WERI-Rb-1 (cell line): Measurements from ENCODE around the gene TRAPPC2B.
"Not testable (repeated sequence)": the region's sequence is repeated elsewhere in the genome, so short reads cannot be mapped to it uniquely, and the experiment has no call there.

Experiments used
- DNase-seq: peaks from one replicate; pipeline ENCODE4 v3.0.0-alpha.2; 2020
- H3K27ac ChIP-seq: fragments of 250-450 bp; sonication (Bioruptor Pico); 2 replicates; pipeline ENCODE4 v1.5.1; 2020; ENCODE audit warnings: mild to moderate bottlenecking, moderate library complexity
- H3K27me3 ChIP-seq: fragments of 250-450 bp; sonication (Bioruptor Pico); 2 replicates; pipeline ENCODE4 v1.5.1; 2021; ENCODE audit warnings: mild to moderate bottlenecking, low read depth, moderate library complexity; ENCODE audit not compliant: insufficient read depth, severe bottlenecking
- H3K36me3 ChIP-seq: fragments of 250-450 bp; sonication (Bioruptor Pico); 2 replicates; pipeline ENCODE4 v1.5.1; 2020; ENCODE audit warnings: mild to moderate bottlenecking, moderate library complexity
- H3K4me3 ChIP-seq: 2 replicates; pipeline ENCODE4 v1.5.1; 2011; ENCODE audit warnings: low read depth, mild to moderate bottlenecking, control low read depth, low read length
- H3K9me3 ChIP-seq: fragments of 250-450 bp; sonication (Bioruptor Pico); 2 replicates; pipeline ENCODE4 v1.5.1; 2021; ENCODE audit warnings: mild to moderate bottlenecking, moderate library complexity; ENCODE audit not compliant: severe bottlenecking
- TF ChIP-seq, protein P1 (sequence below): IDR thresholded peaks from 2 replicates; pipeline ENCODE4 v1.5.1; 2011; ENCODE audit warnings: low read depth, mild to moderate bottlenecking, control low read depth, inconsistent platforms, low read length

Gene TRAPPC2B

DNA sequence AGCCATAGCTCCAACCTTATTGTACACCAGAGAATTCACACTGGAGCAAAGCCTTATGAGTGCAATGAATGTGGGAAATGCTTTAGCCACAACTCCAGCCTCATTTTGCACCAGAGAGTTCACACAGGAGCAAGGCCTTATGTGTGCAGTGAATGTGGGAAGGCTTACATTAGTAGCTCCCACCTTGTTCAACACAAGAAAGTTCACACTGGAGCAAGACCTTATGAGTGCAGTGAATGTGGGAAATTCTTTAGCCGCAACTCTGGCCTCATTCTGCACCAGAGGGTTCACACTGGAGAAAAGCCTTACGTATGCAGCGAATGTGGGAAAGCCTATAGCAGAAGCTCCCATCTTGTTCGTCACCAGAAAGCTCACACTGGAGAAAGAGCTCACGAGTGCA, 5.9 kb upstream of the TRAPPC2B start:
- no peak for DNase-seq
- Histone ChIP-seq H3K4me3 (no peak overlapping the region), H3K27me3 (no peaks in the 10 kb centered on the region), H3K27ac (no peak overlapping the region), H3K9me3 (no peaks in the 10 kb centered on the region), H3K36me3 (peaks cover 55% of the 10 kb centered on the region)
- TF ChIP-seq, protein P1, sequence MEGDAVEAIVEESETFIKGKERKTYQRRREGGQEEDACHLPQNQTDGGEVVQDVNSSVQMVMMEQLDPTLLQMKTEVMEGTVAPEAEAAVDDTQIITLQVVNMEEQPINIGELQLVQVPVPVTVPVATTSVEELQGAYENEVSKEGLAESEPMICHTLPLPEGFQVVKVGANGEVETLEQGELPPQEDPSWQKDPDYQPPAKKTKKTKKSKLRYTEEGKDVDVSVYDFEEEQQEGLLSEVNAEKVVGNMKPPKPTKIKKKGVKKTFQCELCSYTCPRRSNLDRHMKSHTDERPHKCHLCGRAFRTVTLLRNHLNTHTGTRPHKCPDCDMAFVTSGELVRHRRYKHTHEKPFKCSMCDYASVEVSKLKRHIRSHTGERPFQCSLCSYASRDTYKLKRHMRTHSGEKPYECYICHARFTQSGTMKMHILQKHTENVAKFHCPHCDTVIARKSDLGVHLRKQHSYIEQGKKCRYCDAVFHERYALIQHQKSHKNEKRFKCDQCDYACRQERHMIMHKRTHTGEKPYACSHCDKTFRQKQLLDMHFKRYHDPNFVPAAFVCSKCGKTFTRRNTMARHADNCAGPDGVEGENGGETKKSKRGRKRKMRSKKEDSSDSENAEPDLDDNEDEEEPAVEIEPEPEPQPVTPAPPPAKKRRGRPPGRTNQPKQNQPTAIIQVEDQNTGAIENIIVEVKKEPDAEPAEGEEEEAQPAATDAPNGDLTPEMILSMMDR: no peak

DNA sequence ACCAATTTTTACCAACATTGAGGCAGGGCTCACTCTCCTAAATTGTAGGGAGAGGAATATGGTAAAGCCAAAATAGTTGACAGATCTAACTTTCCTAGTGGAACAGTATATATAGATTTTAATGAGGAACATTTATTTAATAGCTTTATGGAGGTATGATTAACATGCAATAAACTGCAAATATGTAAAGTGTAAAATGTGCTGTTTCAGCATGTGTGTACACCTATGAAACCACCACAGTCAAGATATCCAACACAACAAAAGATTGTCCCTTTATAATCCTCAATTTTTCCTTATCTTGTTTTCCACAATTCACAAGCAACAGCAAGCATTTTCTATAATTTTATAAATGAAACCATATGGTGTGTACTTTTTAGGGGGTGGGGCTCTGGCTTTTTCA, 4.1 kb upstream of the TRAPPC2B start:
- Histone ChIP-seq H3K9me3 (no peaks in the 10 kb centered on the region), H3K4me3 (no peak overlapping the region), H3K27me3 (no peaks in the 10 kb centered on the region), H3K36me3 (peaks cover 43% of the 10 kb centered on the region), H3K27ac (no peak overlapping the region)
- DNase-seq: no peak
- TF ChIP-seq, protein P1: no peak

DNA sequence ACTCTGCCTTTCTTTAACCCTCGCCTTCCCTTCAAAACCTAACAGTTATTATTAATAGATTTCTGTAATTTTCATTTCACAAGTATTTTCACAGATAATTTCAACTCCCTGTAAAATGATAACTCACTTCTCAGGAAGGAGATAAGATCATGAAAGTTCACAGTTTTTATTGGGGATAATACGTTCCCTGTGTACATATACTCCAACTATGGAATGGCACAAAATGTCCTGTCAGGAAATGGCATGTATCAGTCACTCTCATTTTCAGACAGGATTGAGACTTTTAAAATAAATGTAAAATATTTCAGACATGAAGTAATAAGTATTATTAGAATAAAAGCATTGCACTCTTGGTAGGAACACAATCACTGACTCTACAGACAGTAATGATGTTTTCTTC, 932 bp upstream of the TRAPPC2B start:
- H3K27ac ChIP-seq: peak overlapping the region; percentile 78
- peak overlapping the region; percentile 90 for H3K4me3 ChIP-seq
- TF ChIP-seq, protein P1: no peak
- H3K9me3 ChIP-seq: no peaks in the 10 kb centered on the region
- no peaks in the 10 kb centered on the region for H3K27me3 ChIP-seq
- H3K36me3 ChIP-seq: peaks cover 16% of the 10 kb centered on the region
- DNase-seq: no peak

DNA sequence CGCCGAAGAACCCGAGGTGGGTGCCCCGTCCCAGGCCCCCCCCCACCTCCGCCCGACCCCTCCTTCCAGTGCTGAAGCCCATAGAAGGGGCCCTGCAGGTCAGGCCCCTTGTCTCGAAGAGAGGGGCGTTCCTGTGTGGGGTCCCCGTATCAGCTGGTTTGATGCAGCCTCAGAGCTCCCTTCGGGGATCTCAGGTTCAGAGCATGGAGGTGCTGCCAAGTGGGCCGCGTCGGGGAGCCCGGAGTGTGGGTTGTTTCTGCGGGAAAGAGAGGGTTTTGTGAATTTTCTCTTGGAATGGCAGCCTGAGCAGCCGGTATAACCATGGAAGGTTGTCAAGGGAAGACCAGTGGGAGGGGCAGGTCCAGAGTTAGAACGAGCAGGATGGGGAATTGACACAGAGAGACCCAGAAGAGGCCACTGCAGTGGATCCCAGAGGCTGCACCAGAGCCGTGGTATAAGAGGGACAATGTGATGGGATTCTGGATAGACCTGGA, 384 bp downstream of the TRAPPC2B start:
- no peak for DNase-seq
- TF ChIP-seq, protein P1: no peak
- Histone ChIP-seq H3K27me3 (no peaks in the 10 kb centered on the region), H3K4me3 (peak overlapping the region; percentile 90), H3K9me3 (no peaks in the 10 kb centered on the region), H3K27ac (peak overlapping the region; percentile 53), H3K36me3 (peaks cover 10% of the 10 kb centered on the region)

DNA sequence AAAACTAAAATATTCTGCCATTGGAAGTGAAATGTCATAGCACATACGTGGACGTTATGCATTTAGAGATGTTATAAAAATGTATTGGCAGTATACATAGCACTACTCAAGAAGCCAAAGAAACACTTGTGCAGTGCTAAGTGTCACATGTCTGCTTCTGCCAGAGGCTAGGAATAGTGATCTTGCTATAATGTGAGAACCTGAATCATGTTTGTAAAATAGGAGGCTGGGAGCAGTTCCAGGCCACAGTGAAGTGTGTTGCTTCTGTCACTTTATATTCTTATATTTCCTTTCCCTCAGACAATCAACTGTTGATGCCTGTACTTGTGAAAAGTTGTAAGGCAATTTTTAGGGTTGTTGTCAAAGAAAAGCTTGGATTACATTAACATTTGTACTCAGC, 3.4 kb downstream of the TRAPPC2B start:
- DNase-seq: no peak
- no peak overlapping the region for H3K4me3 ChIP-seq
- TF ChIP-seq, protein P1: no peak
- no peaks in the 10 kb centered on the region for H3K27me3 ChIP-seq
- no peak overlapping the region for H3K27ac ChIP-seq
- H3K9me3 ChIP-seq: no peaks in the 10 kb centered on the region
- peaks cover 5% of the 10 kb centered on the region for H3K36me3 ChIP-seq

DNA sequence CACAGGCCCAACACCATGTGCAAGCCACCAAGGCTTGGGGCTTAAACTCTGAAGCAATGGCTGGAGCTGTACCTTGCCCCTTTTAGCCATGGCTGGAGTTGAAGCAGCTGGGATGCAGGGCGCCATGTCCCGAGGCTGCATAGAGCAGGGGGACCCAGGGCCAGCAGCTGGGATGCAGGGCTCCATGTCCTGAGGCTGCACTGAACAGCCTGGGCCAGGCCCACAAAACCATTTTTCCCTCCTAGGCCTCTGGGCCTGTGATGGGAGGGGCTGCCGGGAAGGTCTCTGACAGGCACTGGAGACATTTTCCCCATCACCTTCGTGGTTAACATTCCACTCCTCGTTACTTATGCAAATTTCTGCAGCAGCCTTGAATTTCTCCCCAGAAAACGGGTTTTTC, 10.8 kb downstream of the TRAPPC2B start:
- no peak for DNase-seq
- Histone ChIP-seq H3K27me3 (no peaks in the 10 kb centered on the region), H3K4me3 (no peak overlapping the region), H3K27ac (no peak overlapping the region), H3K9me3 (no peaks in the 10 kb centered on the region), H3K36me3 (peaks cover 20% of the 10 kb centered on the region)
- TF ChIP-seq, protein P1: no peak

DNA sequence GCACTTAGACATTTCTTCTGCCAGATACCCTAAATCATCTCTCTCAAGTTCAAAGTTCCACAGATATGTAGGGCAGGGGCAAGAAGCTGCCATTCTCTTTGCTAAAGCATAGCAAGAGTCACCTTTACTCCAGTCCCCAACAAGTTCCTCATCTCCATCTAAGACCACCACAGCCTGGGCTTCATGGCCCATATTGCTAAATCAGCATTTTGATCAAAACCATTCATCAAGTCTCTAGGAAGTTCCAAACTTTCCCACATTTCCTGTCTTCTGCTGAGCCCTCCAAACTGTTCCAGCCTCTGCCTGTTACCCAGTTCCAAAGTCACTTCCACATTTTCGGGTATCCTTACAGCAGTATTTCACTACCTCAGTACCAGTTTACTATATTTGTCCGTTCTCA, 11.3 kb downstream of the TRAPPC2B start:
- not testable (repeated sequence) for H3K9me3 ChIP-seq, H3K4me3 ChIP-seq, H3K27me3 ChIP-seq, DNase-seq, H3K27ac ChIP-seq
- H3K36me3 ChIP-seq: peaks cover 20% of the 10 kb centered on the region
